Hematopoietic multipotent progenitor cell treated with erythropoietin and hydrocortisone succinate and interleukin-3 and kit ligand, for 6 days (in vitro differentiated cells): ENCODE data around the gene SCN4A.
"Not testable (repeated sequence)": the region's sequence is repeated elsewhere in the genome, so short reads cannot be mapped to it uniquely, and the experiment has no call there.

ENCODE experiments used
- DNase-seq: peaks from one replicate; pipeline ENCODE4 v3.0.0-alpha.2; 2015

The SCN4A gene

GRCh38 chr17:63984651-63985386, 12.1 kb upstream of the SCN4A start:
- DNase-seq, result peak; percentile 72

- no peak for DNase-seq
Observed at GRCh38 chr17:63984236-63984635, 11.5 kb upstream of the SCN4A start.

- DNase-seq, result no peak
Observed at GRCh38 chr17:63983320-63983719, 10.6 kb upstream of the SCN4A start.

- DNase-seq, result not testable (repeated sequence)
Observed at GRCh38 chr17:63982641-63983040, 9.9 kb upstream of the SCN4A start.

GRCh38 chr17:63978272-63979200, 5.8 kb upstream of the SCN4A start:
- DNase-seq, result no peak

GRCh38 chr17:63976702-63977101, 4.0 kb upstream of the SCN4A start:
- DNase-seq, result no peak

- DNase-seq, result no peak
Observed at GRCh38 chr17:63975541-63976092, 2.9 kb upstream of the SCN4A start.

GRCh38 chr17:63974594-63975192, 2.0 kb upstream of the SCN4A start:
- DNase-seq, result no peak

GRCh38 chr17:63973930-63974593, 1.3 kb upstream of the SCN4A start:
- no peak for DNase-seq

GRCh38 chr17:63973247-63973646, 529 bp upstream of the SCN4A start:
- no peak for DNase-seq

- no peak for DNase-seq
Observed at GRCh38 chr17:63969278-63969677, 3.4 kb downstream of the SCN4A start.

- no peak for DNase-seq
Observed at GRCh38 chr17:63967953-63968352, 4.8 kb downstream of the SCN4A start.

- no peak for DNase-seq
Observed at GRCh38 chr17:63966646-63967264, 6.0 kb downstream of the SCN4A start.

- DNase-seq, result no peak
Observed at GRCh38 chr17:63963123-63963522, 9.6 kb downstream of the SCN4A start.

- DNase-seq, result no peak
Observed at GRCh38 chr17:63962298-63962744, 10.4 kb downstream of the SCN4A start.

- DNase-seq, result peak; percentile 91
Observed at GRCh38 chr17:63961355-63962212, 11.1 kb downstream of the SCN4A start.

- no peak for DNase-seq
Observed at GRCh38 chr17:63960430-63960829, 12.3 kb downstream of the SCN4A start.

GRCh38 chr17:63960006-63960405, 12.7 kb downstream of the SCN4A start:
- DNase-seq, result no peak

- DNase-seq, result no peak
Observed at GRCh38 chr17:63956296-63956920, 16.3 kb downstream of the SCN4A start.

GRCh38 chr17:63955791-63956190, 16.9 kb downstream of the SCN4A start:
- no peak for DNase-seq

- DNase-seq, result no peak
Observed at GRCh38 chr17:63955232-63955631, 17.5 kb downstream of the SCN4A start.
